ENCODE measurements around the gene ATR. TPM values are rescaled to one million over a fixed set of nuclear protein-coding genes. Genes with fewer than 3 reads are reported as not detected.

ATR gene
- total and polyA plus RNA-seq, 9 of the 15 experiments (the other 6 are each of a cell fraction or from before 2014, with no cell fraction given): 18.0 to 37.8 (median 23.2) TPM

GRCh38 chr3:142459929-142460328 lies 118.6 kb downstream of the ATR start:
- ChIA-PET POLR2A (no interaction called here), CTCF (ENCODE audit: low intra/inter-chr PET ratio) (no interaction called here)
- Histone ChIP-seq H3K4me1 (replicated peaks in 1 of 2; ENCODE audit: control insufficient read depth in 2 of 2, insufficient read depth in 2 of 2, low read length in 2 of 2) (no peaks in the 10 kb centered on the region), H3K4me2 (ENCODE audit: insufficient read depth, low read length) (no peak overlapping the region), H3K9me3 (replicated peaks; ENCODE audit: control insufficient read depth, insufficient read depth, low read depth, low read length) (no peaks in the 10 kb centered on the region), H3K9ac (ENCODE audit: insufficient read depth in 1 of 2, low read depth in 2 of 2, low read length in 2 of 2) (no peak overlapping the region), H3K36me3 (ENCODE audit: control insufficient read depth, insufficient read depth, low read length) (peaks cover 63% of the 10 kb centered on the region; the same call in 2 of the 3 replicates), H3K27ac (ENCODE audit: extremely low read depth, low read depth, low read length) (no peak overlapping the region), H3K79me2 (ENCODE audit: control insufficient read depth, insufficient read depth, low read length) (no peaks in the 10 kb centered on the region), H3K4me3 (no peak overlapping the region), H3K9me1 (ENCODE audit: control insufficient read depth, insufficient read depth, low read length) (no peaks in the 10 kb centered on the region), H4K20me1 (replicated peaks; ENCODE audit: control insufficient read depth, insufficient read depth, low read length) (no peaks in the 10 kb centered on the region), H2AFZ (ENCODE audit: low read depth, low read length) (no peak overlapping the region), H3K27me3 (ENCODE audit: control insufficient read depth in 2 of 2, insufficient read depth in 2 of 2, low read length in 2 of 2) (no peaks in the 10 kb centered on the region)
- DNase-seq (ENCODE audit: extremely low read depth in 1 of 4, low spot score in 3 of 4): no peak
- TF ChIP-seq HDAC6 (IDR thresholded peaks at IDR 0.05; ENCODE audit: low read depth, low read length) (no peak), RBM17 (IDR thresholded peaks at IDR 0.05; ENCODE audit: borderline replicate concordance, low read depth, low read length) (no peak), FOXK2 (conservative IDR thresholded peaks at IDR 0.05 in 1 of 2, IDR thresholded peaks at IDR 0.05 in 1 of 2; ENCODE audit: low read depth in 2 of 2) (no peak), RBFOX2 (IDR thresholded peaks at IDR 0.05; ENCODE audit: low read depth, low read length) (no peak), ZNF561 (CRISPR knock-in tag; conservative IDR thresholded peaks at IDR 0.05) (no peak), POLR3A (IDR thresholded peaks at IDR 0.05; ENCODE audit: borderline replicate concordance, extremely low read depth, insufficient read depth, insufficient read length) (no peak), STAT6 (CRISPR knock-in tag; IDR thresholded peaks at IDR 0.05) (no peak)
- in situ Hi-C loops (cut with MboI) (no loop called here), intact Hi-C loops (cut with micrococcal nuclease) (no loop called here)
- no peak for ATAC-seq
- BruUV-seq (replicated peaks): no TSS peak
- no peak for FAIRE-seq
- WGBS (ENCODE audit: insufficient coverage, low coverage, missing lambda C conversion rate): 98% methylated on average over 2 of the region's 2 CpGs
